GM23248 (cell line): ENCODE data around the gene SDK2. TPM values are rescaled to one million over a fixed set of nuclear protein-coding genes. Genes with fewer than 3 reads are reported as not detected.
"Not testable (repeated sequence)": the region's sequence is repeated elsewhere in the genome, so short reads cannot be mapped to it uniquely, and the experiment has no call there.

Source experiments
- DNase-seq: peaks from one replicate; pipeline ENCODE4 v3.0.0-alpha.2; 2015
- H2AFZ ChIP-seq: fragments of 200-600 bp; sonication (generic); 2 replicates; pipeline ENCODE4 v1.6.1; 2016; ENCODE audit warnings: antibody characterized with exemption
- H3F3A ChIP-seq: fragments of 200-600 bp; sonication (generic); 2 replicates; pipeline ENCODE4 v1.6.1; 2016; ENCODE audit warnings: mild to moderate bottlenecking, antibody characterized with exemption, mixed run types; ENCODE audit not compliant: insufficient read depth
- H3K27ac ChIP-seq: fragments of 200-600 bp; sonication (generic); 2 replicates; pipeline ENCODE4 v1.5.1; 2016; ENCODE audit warnings: mild to moderate bottlenecking
- H3K27me3 ChIP-seq: fragments of 200-600 bp; sonication (generic); replicated peaks from 2 replicates; pipeline ENCODE4 v1.6.1; 2016; ENCODE audit warnings: mild to moderate bottlenecking; ENCODE audit not compliant: insufficient read depth
- H3K36me3 ChIP-seq: fragments of 200-600 bp; sonication (generic); 2 replicates; pipeline ENCODE4 v1.6.1; 2016; ENCODE audit warnings: low read depth, mild to moderate bottlenecking
- H3K4me1 ChIP-seq: fragments of 200-600 bp; sonication (generic); 2 replicates; pipeline ENCODE4 v1.6.1; 2016; ENCODE audit warnings: mild to moderate bottlenecking; ENCODE audit not compliant: insufficient read depth
- H3K4me2 ChIP-seq: fragments of 200-600 bp; sonication (generic); one replicate; pipeline ENCODE4 v1.6.1; 2016; ENCODE audit warnings: mild to moderate bottlenecking; ENCODE audit not compliant: unreplicated experiment
- H3K4me3 ChIP-seq: fragments of 200-600 bp; sonication (generic); 2 replicates; pipeline ENCODE4 v1.5.1; 2016; ENCODE audit warnings: mild to moderate bottlenecking
- H3K79me2 ChIP-seq: fragments of 200-600 bp; sonication (generic); 2 replicates; pipeline ENCODE4 v1.6.1; 2016; ENCODE audit warnings: mild to moderate bottlenecking; ENCODE audit not compliant: insufficient read depth
- H3K9ac ChIP-seq: fragments of 200-600 bp; sonication (generic); 2 replicates; pipeline ENCODE4 v1.6.1; 2016; ENCODE audit warnings: mild to moderate bottlenecking
- H3K9me2 ChIP-seq: fragments of 200-600 bp; sonication (generic); 2 replicates; pipeline ENCODE4 v1.6.1; 2016; ENCODE audit warnings: mixed run types, mild to moderate bottlenecking, moderate library complexity; ENCODE audit not compliant: insufficient read depth
- H3K9me3 ChIP-seq: fragments of 200-600 bp; sonication (generic); one replicate; pipeline ENCODE4 v1.6.1; 2017; ENCODE audit warnings: low read depth
- H4K20me1 ChIP-seq: fragments of 200-600 bp; sonication (generic); 2 replicates; pipeline ENCODE4 v1.6.0; 2016; ENCODE audit not compliant: insufficient read depth
- EZH2 ChIP-seq: fragments of 200-600 bp; sonication (generic); IDR thresholded peaks from 2 replicates; pipeline ENCODE4 v1.6.1; 2018; ENCODE audit warnings: antibody characterized with exemption, mild to moderate bottlenecking; ENCODE audit not compliant: insufficient read depth, poor library complexity, severe bottlenecking
- EZH2phosphoT487 ChIP-seq: fragments of 200-600 bp; sonication (generic); IDR thresholded peaks from 2 replicates; pipeline ENCODE4 v1.6.1; 2018; ENCODE audit warnings: antibody characterized with exemption, moderate library complexity, mild to moderate bottlenecking, low read depth; ENCODE audit not compliant: insufficient read depth
- WGBS, 2 experiments: methylation state at CpG; one replicate each; pipeline ENCODE4 v1.1.6; 2015 to 2017; ENCODE audit warnings: low lambda C conversion rate in 2 of 2, low coverage in 1 of 2; ENCODE audit errors: missing lambda C conversion rate in 2 of 2; 5-methylcytosine and 5-hydroxymethylcytosine counted together
- in situ Hi-C: fragments of 300-500 bp; cut with MboI; formaldehyde crosslinking; loops from 2 replicates; pipeline ENCODE4 v1.15.0; 2020
- polyA plus RNA-seq: library from polyadenylated mRNA; unstranded; fragments of >200 nt; fragmentation: Nextera tagmentation; extraction: Ambion mirVana; gene quantifications from 2 replicates; pipeline ENCODE4 v1.2.1, GENCODE V29; 2016
- total RNA-seq: library from RNA; depleted of rRNA; stranded (reverse); fragments of >200 nt; shearing (Covaris generic); gene quantifications from 2 replicates; pipeline ENCODE4 v1.2.3, GENCODE V29; 2014

The SDK2 gene
- total and polyA plus RNA-seq, 2 experiments from 2014 or later: under 0.01 to 0.03 TPM

GRCh38 chr17:73315471-73315870 is 328.8 kb downstream of the SDK2 start:
- DNase-seq: no peak
- H2AFZ ChIP-seq: no peak overlapping the region
- 56 to 68% methylated on average over 4 to 5 of the region's 5 CpGs for WGBS, 2 experiments
- peaks cover 9% of the 10 kb centered on the region; the same call in 1 of the 2 replicates for H3K4me1 ChIP-seq
- peaks cover under 1% of the 10 kb centered on the region for H3K79me2 ChIP-seq
- TF ChIP-seq EZH2 (no peak), EZH2phosphoT487 (no peak)
- no peak overlapping the region for H3K4me3 ChIP-seq
- H3K36me3 ChIP-seq: no peaks in the 10 kb centered on the region
- no peak overlapping the region for H3K9ac ChIP-seq
- no peaks in the 10 kb centered on the region for H3K27me3 ChIP-seq
- H4K20me1 ChIP-seq: no peaks in the 10 kb centered on the region
- no peaks in the 10 kb centered on the region; the same call in 1 of the 2 replicates for H3F3A ChIP-seq
- H3K4me2 ChIP-seq: no peak overlapping the region
- in situ Hi-C loops: no loop called here
- no peak overlapping the region for H3K27ac ChIP-seq
- no peaks in the 10 kb centered on the region for H3K9me2 ChIP-seq
- no peaks in the 10 kb centered on the region for H3K9me3 ChIP-seq

GRCh38 chr17:73313526-73314127 is 330.6 kb downstream of the SDK2 start:
- Histone ChIP-seq H4K20me1 (no peaks in the 10 kb centered on the region), H3K9ac (no peak overlapping the region), H3K4me1 (peaks cover 24% of the 10 kb centered on the region), H3K27me3 (no peaks in the 10 kb centered on the region), H3K79me2 (peaks cover 19% of the 10 kb centered on the region), H3K9me2 (no peaks in the 10 kb centered on the region), H2AFZ (no peak overlapping the region), H3K4me3 (no peak overlapping the region), H3K27ac (no peak overlapping the region), H3K36me3 (no peaks in the 10 kb centered on the region), H3K4me2 (no peak overlapping the region), H3K9me3 (no peaks in the 10 kb centered on the region), H3F3A (peaks cover 6% of the 10 kb centered on the region)
- TF ChIP-seq EZH2phosphoT487 (no peak), EZH2 (no peak)
- no peak for DNase-seq
- in situ Hi-C loops: no loop called here
- 87 to 90% methylated on average over 8 of the region's 8 CpGs for WGBS, 2 experiments

GRCh38 chr17:73312887-73313286 is 331.4 kb downstream of the SDK2 start:
- H3K27me3 ChIP-seq, H4K20me1 ChIP-seq, H3K9ac ChIP-seq, H3K9me2 ChIP-seq, H3K4me3 ChIP-seq, in situ Hi-C loops, H3K27ac ChIP-seq, H3F3A ChIP-seq, H3K4me2 ChIP-seq, DNase-seq, H3K36me3 ChIP-seq, H3K9me3 ChIP-seq: not testable (repeated sequence)
- H3K4me1 ChIP-seq: peaks cover 31% of the 10 kb centered on the region
- H3K79me2 ChIP-seq: peaks cover 26% of the 10 kb centered on the region
- H2AFZ ChIP-seq: peak overlapping the region; percentile 94; the same call in 1 of the 2 replicates
- WGBS, 2 experiments: 88 to 96% methylated on average over 10 to 11 of the region's 11 CpGs

GRCh38 chr17:73311781-73312641 is 332.2 kb downstream of the SDK2 start, which contains the start of gene CDC42EP4:
Gene CDC42EP4 (minus strand): TSS chr17:73312001. CDS start chr17:73286500, 25,501 bp downstream.
- H3K9me3 ChIP-seq: no peaks in the 10 kb centered on the region
- H3K27ac ChIP-seq: peak within 1 kb of the TSS; percentile 93
- 4% methylated on average over 50 to 59 of the region's 71 CpGs for WGBS, 2 experiments
- peaks cover 35% of the 10 kb centered on the region for H3K79me2 ChIP-seq
- peaks cover 28% of the 10 kb centered on the region for H3K4me1 ChIP-seq
- H3F3A ChIP-seq: peaks cover 6% of the 10 kb centered on the region
- DNase-seq: peak; percentile 98
- H3K27me3 ChIP-seq: no peaks in the 10 kb centered on the region
- H2AFZ ChIP-seq: peak within 1 kb of the TSS; percentile 94
- H3K4me3 ChIP-seq: peak within 1 kb of the TSS; percentile 92
- no peaks in the 10 kb centered on the region for H3K9me2 ChIP-seq
- H3K36me3 ChIP-seq: no peaks in the 10 kb centered on the region
- peak within 1 kb of the TSS; percentile 91 for H3K4me2 ChIP-seq
- peak within 1 kb of the TSS; percentile 98 for H3K9ac ChIP-seq
- H4K20me1 ChIP-seq: no peaks in the 10 kb centered on the region
- in situ Hi-C loops: no loop called here
- TF ChIP-seq EZH2phosphoT487: no peak
- TF ChIP-seq EZH2: no peak
